Esophagus squamous epithelium (tissue), 5 donors: ENCODE measurements around the gene LPP. TPM values are rescaled to one million over a fixed set of nuclear protein-coding genes. Genes with fewer than 3 reads are reported as not detected.
A peak's percentile ranks its signal among the peaks of the same experiment; 100 is the strongest.

Experiments
- DNase-seq: peaks from one replicate; lab custom pipeline; 2025; lab: John Stamatoyannopoulos, UW
- H3K27ac ChIP-seq, 4 donors: fragments of 200-600 bp; sonication (generic); one replicate each; pipeline ENCODE4 v1.5.1; 2016 to 2019; ENCODE audit warnings: mild to moderate bottlenecking in 1 of 4
- H3K27me3 ChIP-seq, 4 donors: fragments of 200-600 bp; sonication (generic); 1 replicate in 3 of 4; 2 replicates in 1 of 4; pipeline versions ENCODE4 v1.5.1 to v1.6.0; 2017 to 2021; ENCODE audit warnings: antibody characterized with exemption in 1 of 4
- H3K36me3 ChIP-seq, 3 donors: fragments of 200-600 bp; sonication (generic); one replicate each; pipeline ENCODE4 v1.5.1; 2016 to 2019
- H3K4me1 ChIP-seq, 3 donors: fragments of 200-600 bp; sonication (generic); one replicate each; pipeline ENCODE4 v1.5.1; 2017 to 2019
- H3K4me3 ChIP-seq, 4 donors: fragments of 200-600 bp; sonication (generic); 1 replicate in 3 of 4; 2 replicates in 1 of 4; pipeline ENCODE4 v1.5.1; 2016 to 2019; ENCODE audit warnings: mild to moderate bottlenecking in 2 of 4, moderate library complexity in 1 of 4
- H3K9me3 ChIP-seq, 3 donors: fragments of 200-600 bp; sonication (generic); one replicate each; pipeline ENCODE4 v1.5.1; 2016 to 2019
- CTCF ChIP-seq, 6 experiments: fragments of 450-650 bp in 4 of 6; fragments of 200-600 bp in 2 of 6; sonication (generic) in 2 of 6; IDR thresholded peaks; one replicate each; pipeline ENCODE4 v1.5.1; 2016 to 2019; ENCODE audit warnings: antibody characterized with exemption in 6 of 6, mild to moderate bottlenecking in 4 of 6, moderate library complexity in 4 of 6
- POLR2A ChIP-seq, 4 donors: fragments of 450-650 bp; IDR thresholded peaks; one replicate each; pipeline ENCODE4 v1.6.1; 2017; ENCODE audit warnings: antibody characterized with exemption in 4 of 4, mild to moderate bottlenecking in 4 of 4, moderate library complexity in 3 of 4
- WGBS, 2 donors: methylation state at CpG; one replicate each; pipeline ENCODE4 v1.1.5; 2018; 5-methylcytosine and 5-hydroxymethylcytosine counted together
- intact Hi-C: fragments of 100-400 bp; cut with DNase I; formaldehyde crosslinking; loops from one replicate; pipeline ENCODE4 v1.15.0; 2022
- total RNA-seq, 4 donors: library from RNA; depleted of rRNA; stranded (reverse); fragments of >200 nt; gene quantifications; one replicate each; pipeline ENCODE4 v1.1.0, GENCODE V29; 2016
- donor health status: DM: yes; HTN: yes; CAD: no.

LPP gene
- total RNA-seq, 4 donors from 2014 or later: 41.4 to 369 (median 97.3) TPM

GRCh38 chr3:188284455-188285212 is 130.7 kb downstream of the LPP start:
- no peaks in the 10 kb centered on the region for H3K9me3 ChIP-seq
- peaks cover 0 to 5% (median 0%) of the 10 kb centered on the region in 3 donors for H3K36me3 ChIP-seq
- H3K4me3 ChIP-seq: no peak overlapping the region
- TF ChIP-seq POLR2A (IDR thresholded peaks at IDR 0.05) (no peak), CTCF (IDR thresholded peaks at IDR 0.05) (no peak)
- peaks cover 0 to 72% (median 20%) of the 10 kb centered on the region in 3 donors for H3K4me1 ChIP-seq
- 62 to 76% methylated on average over 9 of the region's 9 CpGs for WGBS, 2 donors
- intact Hi-C loops: no loop called here
- no peaks in the 10 kb centered on the region for H3K27me3 ChIP-seq
- no peak for DNase-seq
- peak overlapping the region; percentile 2 to 79 (median 53) for H3K27ac ChIP-seq

- 8 to 29% methylated on average over 3 of the region's 3 CpGs for WGBS, 2 donors
- no peak for TF ChIP-seq CTCF (IDR thresholded peaks at IDR 0.05)
- TF ChIP-seq POLR2A (IDR thresholded peaks at IDR 0.05): no peak
- DNase-seq: no peak
- H3K4me1 ChIP-seq: peaks cover 0 to 78% (median 18%) of the 10 kb centered on the region in 3 donors
- intact Hi-C loops: no loop called here
- no peak overlapping the region for H3K4me3 ChIP-seq
- H3K9me3 ChIP-seq: no peaks in the 10 kb centered on the region
- peak overlapping the region; percentile 18 to 79 (median 64) for H3K27ac ChIP-seq
- peaks cover 0 to 15% (median 0%) of the 10 kb centered on the region in 3 donors for H3K36me3 ChIP-seq
- H3K27me3 ChIP-seq: no peaks in the 10 kb centered on the region
Measured at GRCh38 chr3:188286087-188286513, 132.1 kb downstream of the LPP start.

GRCh38 chr3:188287339-188287738 is 133.4 kb downstream of the LPP start:
- Histone ChIP-seq H3K4me3 (no peak overlapping the region), H3K36me3 (peaks cover 0 to 15% (median 0%) of the 10 kb centered on the region in 3 donors), H3K4me1 (peaks cover 0 to 76% (median 18%) of the 10 kb centered on the region in 3 donors), H3K9me3 (no peaks in the 10 kb centered on the region), H3K27me3 (no peaks in the 10 kb centered on the region), H3K27ac (peak overlapping the region in 3 of 4 donors; percentile 52 to 79 (median 76))
- WGBS, 2 donors: 76 to 86% methylated on average over 4 of the region's 4 CpGs
- DNase-seq: no peak
- intact Hi-C loops: no loop called here
- no peak for TF ChIP-seq CTCF (IDR thresholded peaks at IDR 0.05)
- no peak for TF ChIP-seq POLR2A (IDR thresholded peaks at IDR 0.05)

- Histone ChIP-seq H3K4me3 (no peak overlapping the region), H3K27ac (peak overlapping the region in 3 of 4 donors; percentile 52 to 79 (median 76)), H3K9me3 (no peaks in the 10 kb centered on the region), H3K36me3 (peaks cover 0 to 15% (median 0%) of the 10 kb centered on the region in 3 donors), H3K27me3 (no peaks in the 10 kb centered on the region), H3K4me1 (peaks cover 0 to 74% (median 18%) of the 10 kb centered on the region in 3 donors)
- intact Hi-C loops: no loop called here
- no peak for DNase-seq
- no peak for TF ChIP-seq CTCF (IDR thresholded peaks at IDR 0.05)
- TF ChIP-seq POLR2A (IDR thresholded peaks at IDR 0.05): no peak
- WGBS, 2 donors: 61 to 66% methylated on average over 6 of the region's 6 CpGs
Measured at GRCh38 chr3:188287762-188288505, 134.0 kb downstream of the LPP start.

- TF ChIP-seq POLR2A (IDR thresholded peaks at IDR 0.05) (no peak), CTCF (IDR thresholded peaks at IDR 0.05) (no peak)
- Histone ChIP-seq H3K36me3 (peaks cover 0 to 11% (median 0%) of the 10 kb centered on the region in 3 donors), H3K4me3 (no peak overlapping the region), H3K27me3 (no peaks in the 10 kb centered on the region), H3K4me1 (peaks cover 17 to 66% (median 34%) of the 10 kb centered on the region in 3 donors), H3K9me3 (no peaks in the 10 kb centered on the region), H3K27ac (peak overlapping the region in 1 of 4 donors; percentile 3)
- intact Hi-C loops: no loop called here
- no peak for DNase-seq
- 88 to 100% methylated on average over 1 of the region's 1 CpG for WGBS, 2 donors
Measured at GRCh38 chr3:188292251-188292650, 138.3 kb downstream of the LPP start.
